Right atrium auricular region (tissue), 2 donors: ENCODE data around the gene MALSU1. TPM values are rescaled to one million over a fixed set of nuclear protein-coding genes. Genes with fewer than 3 reads are reported as not detected.

Experiments used
- DNase-seq: peaks from one replicate; pipeline ENCODE4 v3.0.0-alpha.2; 2019; ENCODE audit warnings: low spot score
- H3K27ac ChIP-seq, 2 donors: fragments of 200-600 bp; sonication (generic); 1 replicate in 1 of 2; 2 replicates in 1 of 2; pipeline ENCODE4 v1.5.1; 2016 to 2019
- H3K27me3 ChIP-seq, 2 donors: fragments of 200-600 bp; sonication (generic); one replicate each; pipeline versions ENCODE4 v1.5.1 to v1.6.0; 2017 to 2019
- H3K36me3 ChIP-seq: fragments of 200-600 bp; sonication (generic); one replicate; pipeline ENCODE4 v1.5.1; 2016
- H3K4me1 ChIP-seq, 2 donors: fragments of 200-600 bp; sonication (generic); one replicate each; pipeline versions ENCODE4 v1.5.1 to v1.6.0; 2017 to 2019
- H3K4me3 ChIP-seq, 2 donors: fragments of 200-600 bp; sonication (generic); 1 replicate in 1 of 2; 2 replicates in 1 of 2; pipeline ENCODE4 v1.5.1; 2017 to 2019; ENCODE audit warnings: mild to moderate bottlenecking in 1 of 2, moderate library complexity in 1 of 2
- H3K9me3 ChIP-seq, 2 donors: fragments of 200-600 bp; sonication (generic); one replicate each; pipeline ENCODE4 v1.5.1; 2019
- CTCF ChIP-seq, 2 donors: fragments of 200-600 bp; sonication (generic); IDR thresholded peaks; one replicate each; pipeline ENCODE4 v1.5.1; 2019; ENCODE audit warnings: antibody characterized with exemption in 2 of 2
- total RNA-seq, 2 donors: library from RNA; depleted of rRNA; stranded (reverse); fragments of >200 nt; gene quantifications; one replicate each; pipeline ENCODE4 v1.1.0, GENCODE V29; 2016

MALSU1 gene
- total RNA-seq, 2 donors from 2014 or later = 82.5 to 96.5 TPM

- Histone ChIP-seq H3K27me3 (no peaks in the 10 kb centered on the region), H3K4me3 (no peak overlapping the region), H3K36me3 (no peaks in the 10 kb centered on the region), H3K4me1 (no peaks in the 10 kb centered on the region), H3K27ac (no peak overlapping the region), H3K9me3 (no peaks in the 10 kb centered on the region)
- no peak for TF ChIP-seq CTCF (IDR thresholded peaks at IDR 0.05)
- DNase-seq = no peak
Observed at GRCh38 chr7:23350466-23350865, 51.3 kb downstream of the MALSU1 start.

GRCh38 chr7:23353172-23353571, 54.0 kb downstream of the MALSU1 start:
- DNase-seq = no peak
- Histone ChIP-seq H3K4me3 (no peak overlapping the region), H3K36me3 (no peaks in the 10 kb centered on the region), H3K9me3 (no peaks in the 10 kb centered on the region), H3K27me3 (no peaks in the 10 kb centered on the region), H3K27ac (no peak overlapping the region), H3K4me1 (no peaks in the 10 kb centered on the region)
- no peak for TF ChIP-seq CTCF (IDR thresholded peaks at IDR 0.05)

- Histone ChIP-seq H3K9me3 (no peaks in the 10 kb centered on the region), H3K27me3 (no peaks in the 10 kb centered on the region), H3K36me3 (no peaks in the 10 kb centered on the region), H3K4me1 (no peaks in the 10 kb centered on the region), H3K27ac (no peak overlapping the region), H3K4me3 (no peak overlapping the region)
- no peak for DNase-seq
- TF ChIP-seq CTCF (IDR thresholded peaks at IDR 0.05) = no peak
Observed at GRCh38 chr7:23356168-23356567, 57.0 kb downstream of the MALSU1 start.

GRCh38 chr7:23356726-23357125, 57.6 kb downstream of the MALSU1 start:
- H3K36me3 ChIP-seq = no peaks in the 10 kb centered on the region
- no peaks in the 10 kb centered on the region for H3K9me3 ChIP-seq
- no peaks in the 10 kb centered on the region for H3K4me1 ChIP-seq
- DNase-seq = no peak
- no peaks in the 10 kb centered on the region for H3K27me3 ChIP-seq
- no peak overlapping the region for H3K27ac ChIP-seq
- H3K4me3 ChIP-seq = no peak overlapping the region
- TF ChIP-seq CTCF (IDR thresholded peaks at IDR 0.05) = no peak

- no peak overlapping the region for H3K27ac ChIP-seq
- no peaks in the 10 kb centered on the region for H3K9me3 ChIP-seq
- TF ChIP-seq CTCF (IDR thresholded peaks at IDR 0.05) = peak in 1 of 2 donors; percentile 46
- H3K4me3 ChIP-seq = no peak overlapping the region
- DNase-seq = no peak
- H3K27me3 ChIP-seq = no peaks in the 10 kb centered on the region
- H3K36me3 ChIP-seq = no peaks in the 10 kb centered on the region
- no peaks in the 10 kb centered on the region for H3K4me1 ChIP-seq
Observed at GRCh38 chr7:23357190-23358093, 58.3 kb downstream of the MALSU1 start.
